HEK293T (cell line): ENCODE results near the gene COL24A1.
"Not testable (repeated sequence)": the region's sequence is repeated elsewhere in the genome, so short reads cannot be mapped to it uniquely, and the experiment has no call there.

Experiments
- CTCF ChIA-PET: fragments of 350-600 bp; formaldehyde crosslinking; extraction: SDS; loops from one replicate; lab custom pipeline; 2021; ENCODE audit warnings: antibody characterized with exemption, inconsistent platforms; lab: Yijun Ruan, JAX
- POLR2A ChIA-PET: fragments of 350-600 bp; formaldehyde crosslinking; extraction: SDS; loops from one replicate; lab custom pipeline; 2020; ENCODE audit warnings: antibody characterized with exemption, inconsistent platforms; lab: Yijun Ruan, JAX
- DNase-seq: peaks from one replicate; pipeline ENCODE4 v3.0.0; 2012; ENCODE audit warnings: mixed read lengths; ENCODE audit errors: extremely low spot score
- ARNT ChIP-seq: fragments of 450-650 bp; IDR thresholded peaks from 2 replicates; pipeline ENCODE4 v1.6.1; 2017; ENCODE audit warnings: mild to moderate bottlenecking
- BHLHE40 ChIP-seq: fragments of 450-650 bp; IDR thresholded peaks from 2 replicates; pipeline ENCODE4 v1.6.1; 2016; ENCODE audit warnings: mild to moderate bottlenecking, moderate library complexity, borderline replicate concordance
- CTBP1 ChIP-seq: fragments of 450-650 bp; IDR thresholded peaks from 2 replicates; pipeline ENCODE4 v1.6.1; 2016; ENCODE audit warnings: borderline replicate concordance
- ELF4 ChIP-seq: fragments of 450-650 bp; IDR thresholded peaks from 2 replicates; pipeline ENCODE4 v1.6.1; 2017; ENCODE audit warnings: antibody characterized with exemption
- FOXA1 ChIP-seq: fragments of 450-650 bp; IDR thresholded peaks from 2 replicates; pipeline ENCODE4 v1.6.1; 2016; ENCODE audit warnings: mild to moderate bottlenecking
- FOXK2 ChIP-seq: fragments of 450-650 bp; IDR thresholded peaks from 2 replicates; pipeline ENCODE4 v1.6.1; 2016; ENCODE audit warnings: mild to moderate bottlenecking
- FOXM1 ChIP-seq: fragments of 450-650 bp; IDR thresholded peaks from 2 replicates; pipeline ENCODE4 v1.6.1; 2017; ENCODE audit warnings: mild to moderate bottlenecking, borderline replicate concordance
- HDGF ChIP-seq: fragments of 450-650 bp; IDR thresholded peaks from 2 replicates; pipeline ENCODE4 v1.6.1; 2017; ENCODE audit warnings: antibody characterized with exemption, borderline replicate concordance
- L3MBTL2 ChIP-seq: fragments of 450-650 bp; conservative IDR thresholded peaks from 2 replicates; pipeline ENCODE4 v1.6.1; 2016; ENCODE audit warnings: mild to moderate bottlenecking
- LEF1 ChIP-seq: fragments of 450-650 bp; IDR thresholded peaks from 2 replicates; pipeline ENCODE4 v1.6.1; 2017; ENCODE audit warnings: mild to moderate bottlenecking, borderline replicate concordance
- NFRKB ChIP-seq: fragments of 450-650 bp; IDR thresholded peaks from 2 replicates; pipeline ENCODE4 v1.6.1; 2016; ENCODE audit warnings: mild to moderate bottlenecking, moderate library complexity
- SP1 ChIP-seq: fragments of 450-650 bp; IDR thresholded peaks from 2 replicates; pipeline ENCODE4 v1.6.1; 2017
- SUZ12 ChIP-seq: fragments of 450-650 bp; IDR thresholded peaks from 2 replicates; pipeline ENCODE4 v1.6.1; 2016; ENCODE audit warnings: mild to moderate bottlenecking
- TARDBP ChIP-seq: fragments of 450-650 bp; IDR thresholded peaks from 2 replicates; pipeline ENCODE4 v1.6.1; 2016
- ZNF384 ChIP-seq: fragments of 450-650 bp; IDR thresholded peaks from 2 replicates; pipeline ENCODE4 v1.6.1; 2016
- TF ChIP-seq, protein P1 (sequence below): fragments of 450-650 bp; IDR thresholded peaks from 2 replicates; pipeline ENCODE4 v1.6.1; 2016

Gene COL24A1

DNA sequence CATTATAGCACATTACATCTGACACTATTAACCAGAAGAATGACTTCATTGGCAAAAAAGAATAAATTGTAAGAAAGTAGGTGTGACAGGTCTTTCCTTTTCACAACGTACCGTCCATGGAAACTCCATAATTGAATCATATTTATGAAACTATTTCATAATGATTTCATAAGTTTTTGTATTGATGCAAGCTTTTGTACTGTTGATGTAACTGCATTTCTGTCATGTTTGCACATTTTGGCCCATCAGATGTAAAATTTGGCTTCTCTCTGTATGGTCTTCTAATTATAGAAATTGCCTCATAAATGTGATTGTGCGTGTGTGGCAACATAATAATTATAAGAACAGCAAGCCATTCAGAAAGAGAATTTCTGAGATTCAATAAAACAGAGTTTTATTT is 267.7 kb downstream of the COL24A1 start:
- TF ChIP-seq BHLHE40 (no peak), SUZ12 (no peak), FOXM1 (no peak), FOXA1 (no peak), ELF4 (no peak), ARNT (no peak), SP1 (no peak), ZNF384 (no peak), L3MBTL2 (no peak), FOXK2 (no peak), LEF1 (no peak), HDGF (no peak), NFRKB (no peak), TARDBP (no peak), CTBP1 (no peak)
- TF ChIP-seq, protein P1, sequence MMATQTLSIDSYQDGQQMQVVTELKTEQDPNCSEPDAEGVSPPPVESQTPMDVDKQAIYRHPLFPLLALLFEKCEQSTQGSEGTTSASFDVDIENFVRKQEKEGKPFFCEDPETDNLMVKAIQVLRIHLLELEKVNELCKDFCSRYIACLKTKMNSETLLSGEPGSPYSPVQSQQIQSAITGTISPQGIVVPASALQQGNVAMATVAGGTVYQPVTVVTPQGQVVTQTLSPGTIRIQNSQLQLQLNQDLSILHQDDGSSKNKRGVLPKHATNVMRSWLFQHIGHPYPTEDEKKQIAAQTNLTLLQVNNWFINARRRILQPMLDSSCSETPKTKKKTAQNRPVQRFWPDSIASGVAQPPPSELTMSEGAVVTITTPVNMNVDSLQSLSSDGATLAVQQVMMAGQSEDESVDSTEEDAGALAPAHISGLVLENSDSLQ: no peak
- CTCF ChIA-PET: no interaction called here
- DNase-seq: no peak
- POLR2A ChIA-PET: no interaction called here

DNA sequence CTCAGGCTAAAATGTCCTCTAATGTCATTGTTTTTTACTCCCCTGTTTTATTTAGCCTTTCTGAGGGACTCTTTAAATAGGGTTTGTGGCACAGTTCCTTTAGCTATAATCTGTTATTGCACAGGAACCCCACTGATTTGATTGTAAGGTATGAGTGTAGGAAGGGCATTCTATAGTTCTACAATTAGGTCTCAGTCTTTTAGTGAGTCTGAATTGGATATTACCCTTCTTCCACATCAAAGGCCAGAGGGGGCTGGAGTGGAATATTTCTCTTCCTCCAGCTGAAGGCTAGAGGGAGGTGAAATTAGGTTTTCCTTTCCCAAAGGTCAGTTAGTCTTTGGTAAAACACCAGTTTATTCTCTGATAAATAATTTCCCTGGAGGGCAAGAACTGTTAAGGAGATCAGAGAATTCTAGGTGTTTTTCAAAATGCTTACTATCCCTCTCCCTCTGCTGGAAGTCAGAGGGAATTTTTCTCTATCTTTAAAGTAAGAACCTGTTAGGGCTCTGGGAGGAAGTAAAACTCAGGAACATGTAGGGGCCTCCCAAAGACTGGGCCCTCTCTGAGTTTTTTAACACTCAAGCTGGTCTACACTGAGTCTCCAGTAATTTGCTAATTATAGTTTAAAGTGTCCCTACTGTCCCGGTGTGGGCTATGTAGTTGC is 272.1 kb downstream of the COL24A1 start:
- TF ChIP-seq FOXA1: no peak
- TF ChIP-seq SUZ12: no peak
- TF ChIP-seq SP1: no peak
- TF ChIP-seq TARDBP: no peak
- no peak for TF ChIP-seq CTBP1
- TF ChIP-seq, protein P1: no peak
- TF ChIP-seq LEF1: no peak
- no peak for TF ChIP-seq ELF4
- TF ChIP-seq NFRKB: no peak
- CTCF ChIA-PET: interaction anchor here (1.0 kb wide), 1 partner anchor 183 kb away, joined by 4 read pairs; no protein-coding TSS in a partner anchor
- POLR2A ChIA-PET: no interaction called here
- DNase-seq: peak; percentile 42

DNA sequence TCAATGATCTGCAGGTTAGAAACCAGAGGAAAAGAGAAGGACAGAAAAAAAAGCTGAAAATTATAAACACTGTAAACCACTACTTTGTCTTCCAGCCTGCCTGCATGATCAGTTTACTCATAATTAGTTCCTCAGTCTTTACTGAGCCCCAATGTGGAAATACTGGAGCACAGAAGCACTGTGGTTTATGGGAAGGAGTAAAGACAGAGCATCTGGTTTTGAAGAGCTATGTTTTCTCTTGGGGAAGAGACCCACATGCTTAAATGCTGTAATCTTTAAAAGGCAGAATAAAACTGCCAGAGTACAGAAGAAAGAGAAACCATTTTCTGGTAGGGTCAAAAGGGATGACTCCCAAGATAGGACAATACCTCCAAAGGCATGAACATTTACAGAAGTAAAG is 289.4 kb downstream of the COL24A1 start:
- TF ChIP-seq, protein P1: no peak
- TF ChIP-seq FOXM1 (no peak), LEF1 (no peak)
- CTCF ChIA-PET: no interaction called here
- POLR2A ChIA-PET: no interaction called here
- DNase-seq: no peak

DNA sequence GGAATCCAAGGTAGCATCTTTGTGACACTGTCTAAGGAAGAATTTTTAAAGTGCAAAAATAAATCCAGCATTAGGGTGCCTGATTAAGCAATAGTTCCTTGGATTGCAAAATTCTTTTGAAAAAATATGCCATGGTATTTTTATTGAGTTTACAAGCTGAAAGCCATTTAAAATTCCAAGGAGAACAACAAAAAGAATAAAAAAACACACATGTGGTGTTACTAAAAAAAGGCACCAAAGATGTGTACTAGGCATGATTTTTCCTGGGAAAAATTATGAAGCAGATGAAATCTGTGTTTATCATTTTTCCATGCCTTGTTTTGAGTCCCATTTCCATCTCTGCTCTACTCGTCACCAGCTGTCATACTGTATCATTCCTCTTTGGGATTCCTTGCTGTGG is 291.4 kb downstream of the COL24A1 start:
- ChIA-PET POLR2A (no interaction called here), CTCF (no interaction called here)
- TF ChIP-seq ZNF384: no peak
- no peak for TF ChIP-seq NFRKB
- TF ChIP-seq HDGF: no peak
- no peak for TF ChIP-seq FOXA1
- no peak for TF ChIP-seq CTBP1
- no peak for TF ChIP-seq FOXK2
- no peak for TF ChIP-seq FOXM1
- no peak for TF ChIP-seq BHLHE40
- no peak for TF ChIP-seq L3MBTL2
- TF ChIP-seq ELF4: no peak
- no peak for TF ChIP-seq LEF1
- DNase-seq: no peak

DNA sequence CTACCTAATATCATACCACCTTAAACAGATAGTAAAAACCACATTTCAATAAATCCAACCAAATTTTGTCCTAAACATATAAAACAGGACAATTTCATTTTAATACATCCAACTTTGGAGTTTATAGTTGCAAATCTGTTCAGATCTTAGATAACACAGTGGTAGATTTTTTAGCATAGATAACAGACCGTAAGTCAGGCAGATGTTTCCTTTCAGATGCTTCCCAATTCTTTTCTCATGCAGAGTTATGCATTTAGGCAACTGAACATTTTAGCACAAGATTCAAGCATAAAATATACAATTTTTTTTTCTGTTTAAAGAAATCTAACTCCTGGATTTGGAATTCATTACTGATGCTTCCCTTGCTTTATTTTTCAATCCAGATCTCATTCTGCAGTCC is 291.8 kb downstream of the COL24A1 start:
- TF ChIP-seq NFRKB (no peak), ZNF384 (no peak), FOXK2 (no peak)
- ChIA-PET POLR2A (no interaction called here), CTCF (no interaction called here)
- no peak for DNase-seq

DNA sequence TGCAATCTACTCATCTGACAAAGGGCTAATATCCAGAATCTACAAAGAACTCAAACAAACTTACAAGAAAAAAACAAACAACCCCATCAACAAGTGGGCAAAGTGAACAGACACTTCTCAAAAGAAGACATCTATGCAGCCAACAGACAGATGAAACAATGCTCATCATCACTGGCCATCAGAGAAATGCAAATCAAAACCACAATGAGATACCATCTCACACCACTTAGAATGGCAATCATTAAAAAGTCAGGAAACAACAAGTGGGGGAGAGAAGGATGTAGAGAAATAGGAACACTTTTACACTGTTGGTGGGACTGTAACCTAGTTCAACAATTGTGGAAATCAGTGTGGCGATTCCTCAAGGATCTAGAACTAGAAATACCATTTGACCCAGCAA is 292.9 kb downstream of the COL24A1 start:
- CTCF ChIA-PET: not testable (repeated sequence)

DNA sequence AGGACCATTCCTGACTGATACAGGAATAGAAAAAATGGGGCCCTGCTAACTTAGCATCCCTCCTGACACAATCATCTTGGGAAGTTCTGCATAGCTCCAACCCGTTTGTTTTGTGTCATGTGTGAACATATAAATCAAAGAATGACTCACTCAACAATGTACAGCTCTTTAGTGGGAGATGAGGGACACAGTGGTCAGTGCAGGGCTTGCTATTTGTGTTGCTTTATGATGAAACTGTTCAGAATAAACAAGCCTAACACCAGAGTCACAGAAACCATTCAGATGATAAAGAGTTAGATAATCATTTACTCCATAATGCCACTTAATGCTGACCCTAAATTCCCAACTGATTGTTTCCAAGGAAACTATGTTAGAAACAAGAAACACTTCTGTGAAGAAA is 294.1 kb downstream of the COL24A1 start:
- ChIA-PET POLR2A (no interaction called here), CTCF (no interaction called here)
- TF ChIP-seq FOXM1 (no peak), SUZ12 (no peak), ARNT (no peak)
- no peak for DNase-seq

More for the DNA sequence above, 292.9 kb downstream of the COL24A1 start:
- POLR2A ChIA-PET, DNase-seq: not testable (repeated sequence)
